ENCODE measurements around the gene SYCE1. TPM values are rescaled to one million over a fixed set of nuclear protein-coding genes. Genes with fewer than 3 reads are reported as not detected.

The SYCE1 gene
- total and polyA plus RNA-seq, 4 donors = 0.08 to 0.87 (median 0.86) TPM; not detected in 1

DNA sequence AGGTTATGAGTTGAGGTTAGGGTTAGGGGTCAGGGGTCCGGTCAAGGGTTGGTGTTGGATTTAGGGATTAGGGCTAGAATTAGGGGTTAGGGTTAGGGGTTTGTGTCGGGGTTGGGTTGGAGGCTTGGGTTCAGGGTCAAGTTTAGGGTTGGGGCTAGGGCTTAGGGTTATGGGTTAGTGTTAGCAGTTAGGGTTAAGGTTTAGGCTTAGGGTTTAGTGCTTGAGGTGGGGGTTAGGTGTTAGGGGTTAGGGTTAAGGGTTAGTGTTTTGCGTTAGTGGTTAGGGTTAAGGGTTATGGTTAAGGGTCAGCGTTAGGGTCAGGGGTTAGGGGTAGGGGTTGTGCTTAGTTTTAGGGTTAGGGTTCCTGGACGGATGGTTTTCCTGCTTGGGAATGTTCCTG lies 1.7 kb upstream of the SYCE1 start:
- 88 to 90% methylated on average over 5 of the region's 5 CpGs for WGBS, 2 donors
- no peak overlapping the region for H3K9ac ChIP-seq (ENCODE audit: insufficient read depth in 1 of 2, low read length in 2 of 2)
- H3K4me1 ChIP-seq (ENCODE audit: control insufficient read depth in 5 of 5, insufficient read depth in 5 of 5, low read length in 5 of 5) = no peaks in the 10 kb centered on the region
- TF ChIP-seq, protein P1, sequence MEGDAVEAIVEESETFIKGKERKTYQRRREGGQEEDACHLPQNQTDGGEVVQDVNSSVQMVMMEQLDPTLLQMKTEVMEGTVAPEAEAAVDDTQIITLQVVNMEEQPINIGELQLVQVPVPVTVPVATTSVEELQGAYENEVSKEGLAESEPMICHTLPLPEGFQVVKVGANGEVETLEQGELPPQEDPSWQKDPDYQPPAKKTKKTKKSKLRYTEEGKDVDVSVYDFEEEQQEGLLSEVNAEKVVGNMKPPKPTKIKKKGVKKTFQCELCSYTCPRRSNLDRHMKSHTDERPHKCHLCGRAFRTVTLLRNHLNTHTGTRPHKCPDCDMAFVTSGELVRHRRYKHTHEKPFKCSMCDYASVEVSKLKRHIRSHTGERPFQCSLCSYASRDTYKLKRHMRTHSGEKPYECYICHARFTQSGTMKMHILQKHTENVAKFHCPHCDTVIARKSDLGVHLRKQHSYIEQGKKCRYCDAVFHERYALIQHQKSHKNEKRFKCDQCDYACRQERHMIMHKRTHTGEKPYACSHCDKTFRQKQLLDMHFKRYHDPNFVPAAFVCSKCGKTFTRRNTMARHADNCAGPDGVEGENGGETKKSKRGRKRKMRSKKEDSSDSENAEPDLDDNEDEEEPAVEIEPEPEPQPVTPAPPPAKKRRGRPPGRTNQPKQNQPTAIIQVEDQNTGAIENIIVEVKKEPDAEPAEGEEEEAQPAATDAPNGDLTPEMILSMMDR (IDR thresholded peaks at IDR 0.05; ENCODE audit: control extremely low read depth, extremely low read depth) = no peak
- DNase-seq (no peak), ATAC-seq (ENCODE audit: insufficient read depth, low FRiP score) (no peak)
- H3K4me3 ChIP-seq = no peak overlapping the region
- H3K27me3 ChIP-seq (ENCODE audit: control insufficient read depth in 3 of 3, insufficient read depth in 3 of 3, low read length in 2 of 3) = no peaks in the 10 kb centered on the region
- no peak overlapping the region for H3K27ac ChIP-seq (ENCODE audit: low read depth in 1 of 2, low read length in 1 of 2)
- H3K36me3 ChIP-seq (ENCODE audit: control insufficient read depth in 4 of 4, insufficient read depth in 4 of 4, low read length in 4 of 4) = no peaks in the 10 kb centered on the region
- H3K9me3 ChIP-seq (ENCODE audit: control insufficient read depth in 4 of 4, insufficient read depth in 3 of 4, low read length in 3 of 4) = peaks cover 0 to 27% (median 2%) of the 10 kb centered on the region in 4 donors

DNA sequence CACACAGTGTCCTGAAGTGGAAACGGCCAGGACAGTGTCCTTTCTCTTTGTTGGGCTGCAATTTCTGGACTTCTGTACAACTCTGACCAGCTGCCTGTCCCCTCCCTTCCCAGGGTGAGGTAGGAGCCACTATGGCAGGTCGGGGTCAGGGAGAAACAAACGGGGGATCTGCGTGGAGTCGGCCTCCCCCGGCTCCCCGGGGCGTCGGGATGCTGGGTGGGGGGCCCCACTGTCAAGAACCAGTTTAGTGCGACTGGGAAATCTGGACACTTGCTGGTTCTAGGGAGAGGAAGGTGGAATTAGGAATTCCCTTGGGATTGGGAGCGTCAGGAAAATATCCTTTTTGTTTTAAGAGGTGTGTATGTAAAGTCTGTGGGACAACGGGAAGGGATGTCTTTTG lies 567 bp downstream of the SYCE1 start:
- no peak overlapping the region for H3K27ac ChIP-seq (ENCODE audit: low read depth in 1 of 2, low read length in 1 of 2)
- no peak overlapping the region for H3K9ac ChIP-seq (ENCODE audit: insufficient read depth in 1 of 2, low read length in 2 of 2)
- peaks cover 0 to 25% (median 2%) of the 10 kb centered on the region in 4 donors for H3K9me3 ChIP-seq (ENCODE audit: control insufficient read depth in 4 of 4, insufficient read depth in 3 of 4, low read length in 3 of 4)
- no peaks in the 10 kb centered on the region for H3K4me1 ChIP-seq (ENCODE audit: control insufficient read depth in 5 of 5, insufficient read depth in 5 of 5, low read length in 5 of 5)
- ATAC-seq (ENCODE audit: insufficient read depth, low FRiP score) = no peak
- TF ChIP-seq, protein P1 (IDR thresholded peaks at IDR 0.05; ENCODE audit: control extremely low read depth, extremely low read depth) = no peak
- 90% methylated on average over 12 of the region's 12 CpGs for WGBS, 2 donors
- DNase-seq = no peak
- no peaks in the 10 kb centered on the region for H3K27me3 ChIP-seq (ENCODE audit: control insufficient read depth in 3 of 3, insufficient read depth in 3 of 3, low read length in 2 of 3)
- no peaks in the 10 kb centered on the region for H3K36me3 ChIP-seq (ENCODE audit: control insufficient read depth in 4 of 4, insufficient read depth in 4 of 4, low read length in 4 of 4)
- H3K4me3 ChIP-seq = no peak overlapping the region

DNA sequence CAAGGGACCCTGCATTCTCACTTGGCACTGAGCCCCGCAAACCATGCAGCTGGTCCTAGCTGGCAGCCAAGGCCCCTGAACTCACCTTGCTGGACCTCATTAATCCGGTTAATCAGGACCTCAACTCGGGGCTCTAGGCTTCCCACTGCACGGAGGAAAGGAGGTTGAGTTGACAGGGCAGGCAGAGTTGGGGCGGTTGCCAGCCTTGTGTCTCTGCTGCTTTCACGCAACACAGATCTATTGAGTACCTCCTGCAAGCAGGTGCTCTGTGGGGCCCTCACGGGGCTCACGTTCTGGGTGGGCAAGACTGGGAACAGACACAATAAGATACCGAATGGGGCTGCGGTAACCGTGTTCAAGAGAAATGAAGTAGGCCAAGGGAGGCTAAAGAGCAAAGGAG lies 6.2 kb downstream of the SYCE1 start:
- H3K9me3 ChIP-seq (ENCODE audit: control insufficient read depth in 4 of 4, insufficient read depth in 3 of 4, low read length in 3 of 4) = peaks cover 0 to 13% (median 1%) of the 10 kb centered on the region in 4 donors
- ATAC-seq (ENCODE audit: insufficient read depth, low FRiP score) = no peak
- no peak overlapping the region for H3K27ac ChIP-seq (ENCODE audit: low read depth in 1 of 2, low read length in 1 of 2)
- no peak overlapping the region for H3K9ac ChIP-seq (ENCODE audit: insufficient read depth in 1 of 2, low read length in 2 of 2)
- TF ChIP-seq, protein P1 (IDR thresholded peaks at IDR 0.05; ENCODE audit: control extremely low read depth, extremely low read depth) = no peak
- no peak overlapping the region for H3K4me3 ChIP-seq
- H3K4me1 ChIP-seq (ENCODE audit: control insufficient read depth in 5 of 5, insufficient read depth in 5 of 5, low read length in 5 of 5) = no peaks in the 10 kb centered on the region
- H3K27me3 ChIP-seq (ENCODE audit: control insufficient read depth in 3 of 3, insufficient read depth in 3 of 3, low read length in 2 of 3) = peaks cover 0 to 2% (median 0%) of the 10 kb centered on the region in 3 donors
- 86 to 93% methylated on average over 11 of the region's 11 CpGs for WGBS, 2 donors
- no peak for DNase-seq
- no peaks in the 10 kb centered on the region for H3K36me3 ChIP-seq (ENCODE audit: control insufficient read depth in 4 of 4, insufficient read depth in 4 of 4, low read length in 4 of 4)

DNA sequence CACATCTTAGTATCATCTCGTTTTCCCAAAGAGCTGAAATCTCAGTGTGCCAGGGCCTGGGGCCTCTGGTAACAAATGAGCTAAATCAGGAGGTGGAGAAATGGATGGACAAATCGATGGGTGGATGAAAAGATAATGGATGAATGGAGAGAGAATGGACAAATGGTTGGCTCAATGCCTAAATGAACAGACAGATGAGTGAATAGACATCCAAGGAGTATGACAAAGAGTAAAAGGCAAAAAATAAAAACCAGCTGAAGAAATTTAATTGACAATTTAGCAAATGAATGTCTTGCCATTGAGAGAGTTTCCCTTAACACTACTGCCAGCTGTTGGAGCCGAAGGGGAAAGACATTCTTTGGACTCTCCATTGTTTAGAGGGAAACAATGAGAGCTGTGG lies 8.0 kb downstream of the SYCE1 start:
- 50 to 58% methylated on average over 3 of the region's 3 CpGs for WGBS, 2 donors
- no peaks in the 10 kb centered on the region for H3K4me1 ChIP-seq (ENCODE audit: control insufficient read depth in 5 of 5, insufficient read depth in 5 of 5, low read length in 5 of 5)
- H3K27ac ChIP-seq (ENCODE audit: low read depth in 1 of 2, low read length in 1 of 2) = no peak overlapping the region
- no peak overlapping the region for H3K4me3 ChIP-seq
- TF ChIP-seq, protein P1 (IDR thresholded peaks at IDR 0.05; ENCODE audit: control extremely low read depth, extremely low read depth) = no peak
- DNase-seq = no peak
- no peaks in the 10 kb centered on the region for H3K36me3 ChIP-seq (ENCODE audit: control insufficient read depth in 4 of 4, insufficient read depth in 4 of 4, low read length in 4 of 4)
- no peak overlapping the region for H3K9ac ChIP-seq (ENCODE audit: insufficient read depth in 1 of 2, low read length in 2 of 2)
- no peak for ATAC-seq (ENCODE audit: insufficient read depth, low FRiP score)
- H3K27me3 ChIP-seq (ENCODE audit: control insufficient read depth in 3 of 3, insufficient read depth in 3 of 3, low read length in 2 of 3) = peaks cover 0 to 2% (median 0%) of the 10 kb centered on the region in 3 donors
- peaks cover 0 to 18% (median 0%) of the 10 kb centered on the region in 4 donors for H3K9me3 ChIP-seq (ENCODE audit: control insufficient read depth in 4 of 4, insufficient read depth in 3 of 4, low read length in 3 of 4)
